SW480 (cell line): ENCODE results near the gene KCNIP3.

Experiments used
- DNase-seq: peaks from one replicate; pipeline ENCODE4 v3.0.0-alpha.2; 2016; ENCODE audit warnings: low spot score

Gene KCNIP3

DNA sequence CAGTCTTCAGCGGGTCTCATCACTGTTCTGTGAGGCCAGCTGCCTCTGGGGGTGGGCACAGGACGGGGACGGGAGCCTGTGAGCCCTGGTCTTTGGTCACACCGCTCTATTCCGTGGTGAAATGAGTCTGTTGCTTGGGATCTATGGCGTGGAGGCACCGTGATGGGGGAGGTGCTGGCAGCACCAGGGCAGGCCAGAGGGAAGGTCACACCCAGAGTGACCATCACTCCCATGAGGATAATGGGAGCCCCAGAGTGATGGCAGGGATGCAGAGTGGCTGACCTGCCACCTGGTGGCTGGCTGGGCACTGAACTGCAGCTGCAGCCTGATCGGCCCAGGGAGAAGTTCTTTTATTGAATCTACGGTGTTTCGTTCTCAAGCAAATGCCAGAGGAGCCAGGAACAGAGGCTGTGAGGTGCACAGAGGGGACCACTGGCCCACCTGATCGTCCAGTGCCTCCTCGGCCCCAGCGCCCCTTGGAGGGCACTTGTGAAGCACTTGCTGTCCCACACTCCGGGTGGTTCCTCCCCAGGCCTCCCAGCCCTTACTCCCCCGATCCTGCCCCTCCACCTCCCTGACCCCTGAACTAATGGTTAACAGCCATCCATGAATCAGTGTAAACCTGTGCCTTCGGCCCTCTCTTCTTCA is 17.9 kb downstream of the KCNIP3 start:
- DNase-seq, result peak; percentile 62

- peak; percentile 48 for DNase-seq
These were observed 18.8 kb downstream of the KCNIP3 start for GRCh38 chr2:95315801-95316411.

- no peak for DNase-seq
These were observed 19.4 kb downstream of the KCNIP3 start for GRCh38 chr2:95316466-95317122.

DNA sequence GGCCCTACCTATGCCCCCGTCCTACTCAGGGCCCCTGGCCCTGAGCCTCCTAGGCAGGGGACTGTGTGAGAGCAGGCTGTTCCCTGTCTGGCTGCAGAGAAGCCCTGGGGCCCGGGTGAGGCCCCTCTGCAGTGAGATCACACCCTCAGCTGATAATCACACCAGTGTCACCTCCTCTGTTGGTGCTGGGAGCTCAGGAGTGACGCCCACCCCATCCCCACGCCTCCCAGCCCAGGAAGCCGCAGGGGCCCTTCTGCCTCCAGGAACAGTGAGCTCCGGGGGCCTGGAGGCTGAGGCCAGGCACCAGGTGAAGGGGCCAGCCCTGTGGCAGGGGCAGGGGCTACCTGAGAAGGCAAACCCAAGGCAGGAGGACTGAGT is 20.0 kb downstream of the KCNIP3 start:
- DNase-seq, result no peak

DNA sequence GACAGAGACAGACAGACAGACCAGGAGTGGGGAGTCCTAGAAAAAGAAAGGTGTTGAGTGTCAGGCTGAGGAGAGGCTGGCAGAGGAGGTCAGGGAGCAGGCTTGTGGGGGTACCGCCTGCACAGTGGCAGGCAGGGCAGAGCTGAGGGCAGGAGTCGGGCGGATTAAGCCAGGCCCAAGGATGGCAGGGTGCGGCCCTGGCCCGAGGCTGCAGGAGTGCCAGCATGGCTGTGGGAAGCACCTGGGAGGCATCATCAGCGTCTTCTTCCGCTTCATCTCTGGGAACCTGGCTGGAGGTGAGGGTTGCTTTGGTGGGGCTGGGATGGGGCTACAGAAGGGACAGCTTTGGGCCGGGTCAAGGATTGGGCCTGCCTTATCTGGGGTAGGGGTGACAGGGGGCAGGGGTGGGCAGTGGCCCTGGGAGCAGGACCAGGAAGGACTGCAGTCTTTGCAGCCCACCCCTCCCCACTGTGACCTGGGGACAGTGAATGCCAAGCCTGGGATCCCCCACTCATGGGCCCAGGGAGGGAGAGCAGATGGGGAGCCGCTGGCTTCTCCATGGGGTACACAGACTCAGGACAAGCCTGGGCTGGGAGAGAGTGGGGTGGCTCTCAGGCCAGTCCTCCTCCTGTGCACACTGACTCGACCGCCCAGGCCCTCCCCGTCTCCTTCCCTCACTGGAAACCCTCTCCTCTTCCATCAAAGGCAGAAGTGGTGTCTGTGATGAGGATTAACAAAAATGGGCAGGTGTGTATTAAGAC is 20.7 kb downstream of the KCNIP3 start:
- DNase-seq, result no peak

GRCh38 chr2:95318431-95319220 is 21.5 kb downstream of the KCNIP3 start:
- DNase-seq, result no peak

DNA sequence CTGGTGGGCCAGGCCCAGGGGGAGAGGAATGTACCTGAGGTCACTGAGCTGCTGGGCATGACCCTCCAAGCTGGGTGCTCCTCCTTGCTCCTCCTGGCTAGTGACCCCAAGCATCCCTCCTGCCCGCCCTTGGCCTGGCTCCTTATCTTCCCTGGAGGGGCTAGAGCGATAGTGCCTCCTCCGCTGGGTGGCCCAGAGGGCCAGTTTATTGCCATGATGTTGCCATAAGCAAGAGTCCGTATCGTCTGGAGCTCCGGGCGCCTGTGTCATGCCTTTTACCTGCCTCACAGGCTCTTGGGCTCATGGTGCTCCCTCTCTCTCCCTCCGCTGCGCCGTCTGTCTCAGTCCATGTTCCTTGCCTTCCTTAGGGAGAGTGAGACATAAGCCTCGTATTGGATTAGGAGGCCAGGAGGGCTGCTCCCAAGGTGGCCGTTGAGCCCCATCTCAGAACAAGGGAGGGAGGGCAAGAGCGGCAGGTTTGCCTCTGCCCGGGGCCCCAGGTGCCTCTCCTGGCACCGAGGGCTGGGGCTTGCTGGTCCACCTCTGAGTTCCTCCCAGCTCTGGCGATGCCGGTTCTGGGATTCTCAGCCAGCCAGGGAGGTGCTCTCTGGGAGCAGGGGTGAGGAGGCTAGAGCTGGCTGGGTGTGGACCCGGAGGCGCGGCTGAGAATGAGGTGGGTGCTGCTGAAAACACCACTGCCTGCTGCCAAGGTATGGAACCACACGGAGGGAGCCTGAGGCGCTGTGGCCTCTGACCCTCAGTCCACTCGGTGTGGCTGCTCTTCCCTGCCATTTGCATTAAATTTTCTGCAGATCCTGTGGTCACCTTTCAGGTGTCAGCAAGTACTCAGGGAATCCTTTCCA is 22.6 kb downstream of the KCNIP3 start:
- DNase-seq, result no peak

- no peak for DNase-seq
These were observed 23.2 kb downstream of the KCNIP3 start for GRCh38 chr2:95320344-95320712.

DNA sequence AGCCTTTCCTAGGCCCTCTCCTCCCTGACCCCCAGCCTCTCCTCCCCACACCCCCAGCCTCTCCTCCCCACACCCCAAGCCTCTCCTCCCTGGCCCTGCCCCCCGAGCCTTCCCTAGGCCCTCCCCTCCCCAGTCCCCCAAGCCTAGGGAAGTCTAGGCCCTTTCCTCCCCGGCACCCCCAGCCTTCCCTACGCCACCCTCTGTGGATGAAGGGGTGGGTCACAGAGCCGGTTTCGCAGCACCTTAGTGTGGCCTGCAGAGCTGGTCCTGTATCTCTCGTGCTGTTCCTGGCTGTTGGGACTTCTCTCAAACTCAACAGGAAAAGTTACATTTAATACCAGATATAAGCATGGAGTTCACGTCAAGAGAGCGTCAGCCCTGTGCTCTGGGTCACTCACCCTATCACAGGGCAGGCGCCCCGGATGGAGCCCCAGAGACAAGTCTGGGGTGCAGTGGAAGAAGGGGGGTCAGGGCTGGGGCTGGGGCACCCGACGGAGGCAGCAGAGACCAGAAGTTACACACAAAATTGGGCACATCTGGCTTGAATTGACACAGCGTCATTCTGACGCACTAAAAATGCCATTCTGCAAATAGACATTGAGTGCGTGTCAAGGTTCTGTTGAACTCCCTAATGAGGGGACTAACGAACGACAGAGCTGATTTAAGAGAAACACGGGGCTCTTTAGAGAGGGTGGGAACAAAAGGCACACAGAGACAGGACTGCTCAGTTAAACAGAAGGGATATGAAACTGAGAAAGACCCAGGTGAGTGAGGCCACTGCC is 24.0 kb downstream of the KCNIP3 start:
- no peak for DNase-seq

DNA sequence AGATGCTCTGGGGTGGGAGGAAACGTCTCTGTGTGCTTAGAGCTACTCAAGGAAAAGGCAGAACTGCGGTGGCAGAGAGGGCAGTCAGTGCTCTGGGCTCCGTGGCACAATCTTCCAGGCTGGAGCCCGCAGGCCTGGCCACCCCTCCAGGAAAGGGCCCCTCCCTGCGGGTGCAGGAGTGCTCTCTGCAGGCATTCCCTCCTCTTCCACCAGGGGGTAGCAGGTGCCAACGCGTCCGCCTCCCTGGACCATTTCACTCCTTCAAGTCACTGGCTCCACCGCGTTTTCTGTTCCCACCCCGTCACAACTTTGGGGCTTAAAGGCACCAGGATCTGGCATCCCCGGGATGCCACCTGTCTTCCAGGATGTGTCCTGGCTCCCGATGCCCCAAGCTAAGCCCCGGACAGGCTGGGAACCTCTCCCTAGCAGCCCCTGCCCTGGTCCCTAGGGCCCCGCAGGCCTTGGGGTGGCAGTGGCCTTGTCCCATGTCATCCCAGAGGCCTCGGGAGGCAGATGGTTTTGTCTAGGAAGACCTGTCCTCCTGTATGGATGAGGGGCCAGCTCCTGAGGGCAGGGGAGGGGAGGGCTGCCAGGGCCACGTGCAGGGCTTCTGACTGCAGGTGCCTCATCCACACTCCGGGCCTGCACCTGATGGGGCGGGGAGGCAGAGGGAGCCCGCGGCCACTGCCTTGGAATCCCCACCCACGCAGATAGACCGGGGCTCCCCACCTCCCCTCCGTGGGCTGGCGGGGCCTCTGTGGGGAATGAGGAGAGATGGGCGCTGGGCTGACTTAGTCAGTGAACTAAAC is 26.4 kb downstream of the KCNIP3 start:
- DNase-seq, result peak; percentile 55

DNA sequence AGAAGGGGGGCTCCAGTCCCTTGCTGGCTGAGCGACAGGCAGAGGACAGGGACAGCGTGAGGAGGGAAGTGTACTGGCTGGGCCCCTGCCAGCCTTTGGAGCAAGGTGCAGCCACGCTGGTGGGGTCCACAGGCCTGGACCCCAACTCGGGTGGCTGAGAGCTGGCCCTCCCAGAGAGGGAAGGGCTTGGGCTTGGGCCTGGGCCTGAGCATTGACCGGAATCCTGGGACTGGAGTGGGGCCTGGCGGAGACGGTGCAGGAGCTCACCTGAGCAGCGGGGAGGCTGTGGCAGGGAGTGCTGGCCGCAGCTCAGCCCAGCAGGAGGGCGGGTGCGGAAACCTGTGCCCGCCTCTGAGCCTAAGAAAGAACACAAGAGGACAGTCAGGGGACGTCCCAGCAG is 27.9 kb downstream of the KCNIP3 start:
- DNase-seq, result no peak

GRCh38 chr2:95325590-95326432 is 28.7 kb downstream of the KCNIP3 start:
- DNase-seq, result no peak

DNA sequence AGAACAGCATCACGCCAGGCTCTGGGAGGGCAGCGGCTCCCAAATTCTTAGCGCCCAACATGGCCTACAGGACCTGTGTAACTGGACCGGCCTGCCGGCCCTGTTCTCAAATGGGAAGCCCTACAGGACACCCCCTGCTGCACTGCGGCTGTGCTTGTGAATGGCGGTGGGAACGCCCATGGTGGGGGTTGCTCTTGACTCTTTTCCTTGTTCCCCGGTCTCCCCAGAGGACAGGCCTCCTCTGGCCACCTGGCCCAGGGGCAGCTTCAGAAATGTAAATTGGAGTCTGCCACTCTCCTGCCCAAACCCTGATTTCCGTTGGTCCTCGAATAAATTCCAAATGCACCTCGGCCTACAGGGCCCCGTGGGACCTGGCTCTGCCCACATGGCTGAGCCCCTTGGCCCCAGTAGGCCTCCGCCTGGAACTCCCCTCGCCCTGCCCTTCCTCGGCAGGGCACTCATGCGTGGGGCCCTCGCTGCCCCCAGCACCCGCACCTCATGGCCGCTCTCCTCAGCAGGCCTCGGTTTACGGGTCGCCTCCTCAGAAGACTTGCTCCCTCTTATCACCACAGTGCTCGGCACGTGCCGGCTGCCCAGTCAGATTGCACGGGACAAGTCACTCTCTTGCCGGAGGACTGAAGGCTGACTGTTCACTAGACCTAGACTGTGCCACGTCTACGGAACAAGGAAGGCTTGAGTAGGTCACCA is 29.4 kb downstream of the KCNIP3 start:
- no peak for DNase-seq

DNA sequence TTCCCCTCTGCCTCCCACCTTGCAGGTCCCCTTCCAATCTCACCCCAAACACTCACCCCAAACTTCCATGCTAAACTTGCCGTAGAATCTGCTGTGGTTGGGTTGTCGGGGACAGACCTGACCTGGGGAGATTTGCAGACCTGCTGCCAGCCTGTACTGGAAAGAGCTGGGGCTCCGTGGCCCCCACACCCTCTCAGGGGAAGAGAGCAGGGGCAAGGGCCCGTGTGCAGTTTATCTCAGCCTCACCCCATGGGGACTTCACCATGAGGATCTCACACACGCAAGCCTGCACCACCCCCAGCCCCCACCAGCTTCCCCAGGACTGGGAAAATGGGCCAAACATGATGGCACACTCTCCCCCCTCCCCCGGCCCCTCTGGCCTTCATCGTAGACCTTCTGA is 30.7 kb downstream of the KCNIP3 start:
- DNase-seq, result no peak

DNA sequence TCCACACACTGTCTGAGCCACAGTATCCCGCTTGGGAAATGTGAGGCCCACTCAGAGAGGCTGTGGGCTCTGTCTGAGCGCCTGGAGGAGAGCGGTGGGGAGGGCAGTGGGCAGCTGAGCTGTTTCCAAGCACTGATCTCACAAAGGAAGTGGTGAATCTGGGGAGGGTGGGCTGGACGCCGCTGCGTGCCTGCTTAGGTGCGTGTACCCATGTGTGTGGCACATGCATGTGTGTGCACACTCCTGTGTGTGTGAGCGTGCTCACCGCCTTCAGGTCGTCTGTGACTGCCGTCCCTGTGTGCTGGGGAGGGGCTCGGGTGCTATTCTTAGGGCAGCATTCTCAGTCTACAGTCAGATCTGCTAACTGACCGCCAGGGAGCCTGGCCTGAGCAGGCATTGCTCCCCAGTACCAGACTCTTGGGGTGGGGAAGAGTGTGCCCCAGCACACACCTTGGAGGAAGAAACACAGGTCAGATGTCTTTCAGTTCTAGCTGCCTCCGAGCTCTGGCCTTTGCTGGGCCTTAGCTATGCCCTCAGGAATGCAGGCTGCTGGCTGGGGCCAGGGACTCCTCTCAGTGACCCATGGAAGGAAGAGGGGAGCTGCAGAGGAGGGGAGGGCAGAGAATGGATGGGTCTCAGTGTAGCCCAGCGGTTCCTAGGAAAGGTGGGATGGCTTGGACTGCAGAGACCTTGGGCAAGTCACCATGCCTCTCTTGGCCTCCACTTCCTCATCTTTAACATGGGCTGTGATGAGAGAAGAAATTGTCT is 31.4 kb downstream of the KCNIP3 start:
- DNase-seq, result no peak

- no peak for DNase-seq
These were observed 32.3 kb downstream of the KCNIP3 start for GRCh38 chr2:95329401-95329800.
